ENCODE results near the gene WDR5.

GRCh38 chr9:134128727-134129679 is 6.9 kb upstream of the WDR5 start:
- TF ChIP-seq CTCF (IDR thresholded peaks at IDR 0.05), result no peak
- TF ChIP-seq POLR2A (IDR thresholded peaks at IDR 0.05), result no peak

Data from esophagus squamous epithelium (tissue), 4 donors.